DND-41 (cell line): Measurements from ENCODE around the gene ALKBH2.

Experiments used
- ATAC-seq: fragments of 200-7000 bp; cut with Tn5 transposase; 3 replicates; pipeline ENCODE4 v1.9.1; 2021; ENCODE audit warnings: low read depth; ENCODE audit not compliant: insufficient read depth
- DNase-seq: peaks from one replicate; pipeline ENCODE4 v3.0.0-alpha.2; 2020
- H2AFZ ChIP-seq: 2 replicates; pipeline ENCODE4 v1.6.0; 2012; ENCODE audit warnings: low read depth, low read length
- H3K27ac ChIP-seq: 2 replicates; pipeline ENCODE4 v1.5.1; 2012; ENCODE audit warnings: low read length, inconsistent platforms
- H3K27me3 ChIP-seq: fragments of 200-600 bp; sonication (generic); 2 replicates; pipeline ENCODE4 v1.6.0; 2012; ENCODE audit warnings: low read length, mild to moderate bottlenecking, inconsistent platforms; ENCODE audit not compliant: insufficient read depth, poor library complexity
- H3K36me3 ChIP-seq: 2 replicates; pipeline ENCODE4 v1.5.1; 2012; ENCODE audit warnings: low read length, inconsistent platforms; ENCODE audit not compliant: insufficient read depth
- H3K4me1 ChIP-seq: 2 replicates; pipeline ENCODE4 v1.5.1; 2012; ENCODE audit warnings: mild to moderate bottlenecking, low read length; ENCODE audit not compliant: insufficient read depth
- H3K4me2 ChIP-seq: 2 replicates; pipeline ENCODE4 v1.6.0; 2012; ENCODE audit warnings: mild to moderate bottlenecking, moderate library complexity, low read length, inconsistent platforms; ENCODE audit not compliant: insufficient read depth
- H3K4me3 ChIP-seq, 2 experiments: fragments of 200-600 bp in 1 of 2; shearing (Covaris generic) in 1 of 2; 2 replicates each; pipeline ENCODE4 v1.5.1; 2012 to 2016; ENCODE audit warnings: inconsistent platforms in 2 of 2, low read length in 2 of 2, mild to moderate bottlenecking in 2 of 2, low read depth in 1 of 2, moderate library complexity in 1 of 2
- H3K79me2 ChIP-seq: 2 replicates; pipeline ENCODE4 v1.6.0; 2012; ENCODE audit warnings: low read length, inconsistent platforms; ENCODE audit not compliant: insufficient read depth
- H3K9ac ChIP-seq: 2 replicates; pipeline ENCODE4 v1.6.0; 2012; ENCODE audit warnings: low read depth, mild to moderate bottlenecking, inconsistent platforms, low read length, moderate library complexity
- H3K9me3 ChIP-seq: 2 replicates; pipeline ENCODE4 v1.5.1; 2012; ENCODE audit warnings: low read length, moderate library complexity, mild to moderate bottlenecking, inconsistent platforms; ENCODE audit not compliant: insufficient read depth, severe bottlenecking
- H4K20me1 ChIP-seq: 2 replicates; pipeline ENCODE4 v1.6.0; 2012; ENCODE audit warnings: low read length; ENCODE audit not compliant: insufficient read depth
- EZH2 ChIP-seq: IDR thresholded peaks from 3 replicates; pipeline ENCODE4 v1.6.1; 2012; ENCODE audit warnings: borderline replicate concordance, low read depth, mild to moderate bottlenecking, moderate library complexity, low read length, inconsistent platforms; ENCODE audit not compliant: severe bottlenecking
- TF ChIP-seq, protein P1 (sequence below): IDR thresholded peaks from 2 replicates; pipeline ENCODE4 v1.5.1; 2012; ENCODE audit warnings: borderline replicate concordance, low read length, moderate library complexity, mild to moderate bottlenecking; ENCODE audit not compliant: poor library complexity, severe bottlenecking; ENCODE audit errors: extremely low read depth

ALKBH2 gene

DNA sequence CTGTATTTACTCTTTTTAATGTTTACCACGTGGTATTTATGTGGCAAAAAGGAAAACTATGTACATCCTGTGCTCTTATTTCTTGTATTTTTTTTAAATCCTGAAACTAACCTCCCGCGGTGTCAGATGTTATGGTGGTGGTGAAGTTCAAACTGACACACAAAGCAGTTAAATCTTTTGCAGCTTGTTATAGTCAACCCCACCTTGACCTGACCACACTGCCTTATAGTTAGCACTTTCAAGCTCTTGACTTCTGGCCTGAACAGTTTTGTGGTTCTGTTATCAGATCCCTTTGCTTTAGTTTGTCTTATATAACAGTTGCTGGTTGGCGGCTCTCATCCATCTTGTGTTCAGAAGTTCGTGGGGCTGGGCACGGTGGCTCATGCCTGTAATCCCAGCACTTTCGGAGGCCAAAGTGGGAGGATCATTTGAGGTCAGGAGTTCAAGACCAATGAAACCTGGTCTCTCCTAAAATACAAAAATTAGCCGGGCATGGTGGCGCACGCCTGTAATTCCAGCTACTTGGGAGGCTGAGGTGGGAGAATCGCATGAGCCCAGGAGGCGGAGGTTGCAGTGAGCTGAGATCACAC is 6.3 kb upstream of the ALKBH2 start:
- no peak overlapping the region for H2AFZ ChIP-seq
- H3K4me3 ChIP-seq = peak overlapping the region in 1 of 2 experiments; percentile 68; a peak in 3 of 4 replicates
- peaks cover 59% of the 10 kb centered on the region for H3K36me3 ChIP-seq
- peaks cover 36% of the 10 kb centered on the region for H3K4me1 ChIP-seq
- no peaks in the 10 kb centered on the region for H3K9me3 ChIP-seq
- H4K20me1 ChIP-seq = peaks cover 38% of the 10 kb centered on the region
- peak overlapping the region; percentile 80 for H3K9ac ChIP-seq
- DNase-seq (no peak), ATAC-seq (no peak)
- no peaks in the 10 kb centered on the region for H3K27me3 ChIP-seq
- no peak overlapping the region for H3K27ac ChIP-seq
- peaks cover 38% of the 10 kb centered on the region for H3K79me2 ChIP-seq
- no peak for TF ChIP-seq EZH2
- TF ChIP-seq, protein P1, sequence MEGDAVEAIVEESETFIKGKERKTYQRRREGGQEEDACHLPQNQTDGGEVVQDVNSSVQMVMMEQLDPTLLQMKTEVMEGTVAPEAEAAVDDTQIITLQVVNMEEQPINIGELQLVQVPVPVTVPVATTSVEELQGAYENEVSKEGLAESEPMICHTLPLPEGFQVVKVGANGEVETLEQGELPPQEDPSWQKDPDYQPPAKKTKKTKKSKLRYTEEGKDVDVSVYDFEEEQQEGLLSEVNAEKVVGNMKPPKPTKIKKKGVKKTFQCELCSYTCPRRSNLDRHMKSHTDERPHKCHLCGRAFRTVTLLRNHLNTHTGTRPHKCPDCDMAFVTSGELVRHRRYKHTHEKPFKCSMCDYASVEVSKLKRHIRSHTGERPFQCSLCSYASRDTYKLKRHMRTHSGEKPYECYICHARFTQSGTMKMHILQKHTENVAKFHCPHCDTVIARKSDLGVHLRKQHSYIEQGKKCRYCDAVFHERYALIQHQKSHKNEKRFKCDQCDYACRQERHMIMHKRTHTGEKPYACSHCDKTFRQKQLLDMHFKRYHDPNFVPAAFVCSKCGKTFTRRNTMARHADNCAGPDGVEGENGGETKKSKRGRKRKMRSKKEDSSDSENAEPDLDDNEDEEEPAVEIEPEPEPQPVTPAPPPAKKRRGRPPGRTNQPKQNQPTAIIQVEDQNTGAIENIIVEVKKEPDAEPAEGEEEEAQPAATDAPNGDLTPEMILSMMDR = no peak
- H3K4me2 ChIP-seq = peak overlapping the region; percentile 93

DNA sequence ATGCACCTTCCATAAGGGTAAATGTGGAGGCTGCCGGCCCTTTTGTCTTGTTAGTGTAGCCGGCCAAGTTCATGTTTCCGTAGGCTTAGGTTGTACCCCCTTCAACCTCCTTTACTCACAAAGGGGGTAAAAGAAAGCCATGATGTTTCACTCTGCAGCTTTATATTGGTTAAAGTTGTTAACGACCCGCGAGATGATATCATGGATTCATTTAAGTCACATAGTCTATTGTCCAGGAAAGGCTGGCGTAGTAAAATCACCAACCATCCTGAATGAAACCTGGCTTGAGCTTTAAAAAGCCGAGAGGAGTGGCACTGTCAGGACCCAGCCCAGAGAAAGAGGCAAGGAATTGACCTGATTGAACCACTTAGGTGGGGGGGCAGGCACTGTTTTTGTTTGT is 5.4 kb upstream of the ALKBH2 start:
- ATAC-seq = no peak
- Histone ChIP-seq H3K27me3 (no peaks in the 10 kb centered on the region), H2AFZ (peak overlapping the region; percentile 69), H3K79me2 (peaks cover 38% of the 10 kb centered on the region), H3K36me3 (peaks cover 50% of the 10 kb centered on the region), H3K4me1 (peaks cover 39% of the 10 kb centered on the region), H3K4me3 (peak overlapping the region; percentile 68 to 70; a peak in 3 of 4 replicates), H3K9me3 (no peaks in the 10 kb centered on the region), H4K20me1 (peaks cover 36% of the 10 kb centered on the region), H3K4me2 (peak overlapping the region; percentile 93), H3K27ac (peak overlapping the region; percentile 47), H3K9ac (peak overlapping the region; percentile 80)
- DNase-seq = no peak
- TF ChIP-seq, protein P1 = no peak
- TF ChIP-seq EZH2 = no peak

DNA sequence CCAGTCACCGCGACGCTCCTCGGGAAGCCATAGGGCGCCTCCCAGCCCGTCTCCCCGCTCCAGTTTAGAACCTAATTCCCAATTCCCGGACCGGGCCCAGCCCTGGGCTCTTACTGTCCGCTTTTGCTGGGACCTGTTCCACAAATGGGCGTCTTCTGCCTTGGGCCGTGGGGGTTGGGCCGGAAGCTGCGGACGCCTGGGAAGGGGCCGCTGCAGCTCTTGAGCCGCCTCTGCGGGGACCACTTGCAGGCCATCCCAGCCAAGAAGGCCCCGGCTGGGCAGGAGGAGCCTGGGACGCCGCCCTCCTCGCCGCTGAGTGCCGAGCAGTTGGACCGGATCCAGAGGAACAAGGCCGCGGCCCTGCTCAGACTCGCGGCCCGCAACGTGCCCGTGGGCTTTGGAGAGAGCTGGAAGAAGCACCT is 4.9 kb upstream of the ALKBH2 start:
- Histone ChIP-seq H3K27ac (peak overlapping the region; percentile 47), H3K79me2 (peaks cover 38% of the 10 kb centered on the region), H3K36me3 (peaks cover 45% of the 10 kb centered on the region), H2AFZ (peak overlapping the region; percentile 69), H3K4me3 (peak overlapping the region; percentile 68 to 70; a peak in 3 of 4 replicates), H3K27me3 (no peaks in the 10 kb centered on the region), H3K4me2 (peak overlapping the region; percentile 93), H3K9ac (peak overlapping the region; percentile 80), H4K20me1 (peaks cover 34% of the 10 kb centered on the region), H3K9me3 (no peaks in the 10 kb centered on the region), H3K4me1 (peaks cover 42% of the 10 kb centered on the region)
- DNase-seq (no peak), ATAC-seq (peak; percentile 2; the same call in 1 of the 3 replicates)
- TF ChIP-seq, protein P1 = no peak
- no peak for TF ChIP-seq EZH2
